Stimulated activated CD4-positive, alpha-beta T cell treated with anti-CD3 and anti-CD28 coated beads, TNF-alpha, amount 100 ng/mL, for 48 hours (primary cell): Measurements from ENCODE around the gene KCNE3.

Source experiments
- DNase-seq, 3 donors: peaks; one replicate each; pipeline ENCODE4 v3.0.0-alpha.2; 2020; ENCODE audit warnings: low read depth in 3 of 3

The KCNE3 gene, protein sequence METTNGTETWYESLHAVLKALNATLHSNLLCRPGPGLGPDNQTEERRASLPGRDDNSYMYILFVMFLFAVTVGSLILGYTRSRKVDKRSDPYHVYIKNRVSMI

DNA sequence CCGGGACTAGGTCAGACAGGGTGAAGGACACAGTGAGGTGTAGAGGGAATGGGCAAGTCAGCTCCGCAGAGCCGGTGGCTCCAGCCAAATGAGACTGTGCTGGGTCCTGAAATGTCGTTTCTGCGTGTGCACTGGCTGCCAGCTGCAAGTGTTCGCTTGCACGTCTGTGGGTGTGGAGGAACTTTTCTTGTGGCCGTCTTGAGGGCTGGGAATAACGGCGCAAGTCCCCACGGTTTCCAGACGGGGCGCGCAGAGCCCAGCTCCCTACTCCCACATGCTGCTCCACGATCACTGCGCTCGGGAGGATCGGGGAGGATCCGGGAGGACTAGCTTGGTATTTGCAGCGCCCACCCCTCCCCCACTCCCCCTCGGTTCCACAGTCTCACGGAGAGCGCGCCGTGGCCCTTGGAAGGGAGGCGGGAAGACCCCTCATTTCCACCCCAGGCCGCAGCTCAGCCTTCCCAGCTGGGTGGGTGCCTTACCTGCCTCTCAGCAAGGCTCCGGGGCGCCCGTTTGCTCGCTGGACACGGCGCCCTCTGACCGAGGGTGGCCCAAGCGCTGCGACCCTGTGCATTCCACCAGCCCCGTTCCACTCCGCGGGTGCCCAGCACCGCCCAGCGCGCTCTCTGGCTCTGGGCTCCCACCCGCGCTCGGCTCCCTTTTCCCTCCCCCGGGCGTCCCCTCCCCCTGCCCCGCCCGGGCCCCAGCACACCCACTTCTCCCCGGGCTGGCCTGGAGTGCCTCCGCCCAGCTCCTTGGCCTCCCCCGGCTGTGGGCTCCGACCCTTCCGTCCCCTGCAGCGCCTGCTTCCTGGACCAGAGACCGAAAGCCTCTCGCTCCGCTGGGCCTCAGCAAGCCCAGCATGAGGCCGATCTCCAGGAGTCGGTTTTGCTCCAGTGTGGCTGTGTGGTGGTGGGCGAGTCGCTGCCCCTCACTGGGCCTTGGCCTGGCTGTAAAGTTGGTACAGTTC, at the start of gene KCNE3:
Gene KCNE3, minus strand, starts transcription at position 634 of the 970 bp plus-strand sequence. CDS start 9,986 bp downstream, outside the sequence.
- no peak for DNase-seq

DNA sequence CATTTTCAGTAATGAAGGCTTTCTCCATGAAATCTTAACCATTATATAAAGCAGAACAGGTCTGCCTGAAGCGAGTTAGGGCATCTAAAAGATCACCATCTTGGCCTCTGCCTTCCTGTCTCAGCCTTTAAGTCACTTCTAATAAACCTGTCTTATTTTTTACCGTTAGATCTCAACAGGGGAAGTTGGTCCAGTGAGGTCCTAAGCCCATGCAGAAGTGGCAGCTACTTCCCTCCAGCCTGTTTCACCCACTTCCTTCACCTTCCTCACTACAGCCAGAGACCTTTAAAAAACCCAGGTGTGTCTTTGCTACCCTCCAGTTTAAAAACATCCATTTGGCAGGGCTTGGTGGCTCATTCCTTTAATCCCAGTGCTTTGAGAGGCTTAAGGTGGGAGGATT, 40.2 kb upstream of the KCNE3 start:
- DNase-seq = no peak

DNA sequence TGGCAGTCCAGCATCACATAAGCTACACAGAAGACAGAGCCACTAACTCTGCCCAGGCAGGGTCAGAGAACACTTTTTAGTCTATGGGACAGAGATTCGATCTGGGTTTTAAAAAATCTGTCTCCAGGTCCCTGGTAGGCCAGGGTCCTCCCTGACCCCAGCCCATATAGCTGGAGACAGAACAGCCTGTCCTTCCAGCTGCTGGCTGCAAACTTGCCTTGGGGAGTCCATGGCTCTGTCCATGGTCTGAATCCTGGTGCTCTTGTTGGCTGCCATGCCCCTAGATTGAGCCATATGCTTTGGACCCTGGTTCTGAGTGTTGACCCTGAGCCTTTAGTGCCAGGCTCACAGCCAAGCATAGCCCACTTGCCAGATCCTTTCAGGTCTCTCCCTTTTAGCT, 39.5 kb upstream of the KCNE3 start:
- no peak for DNase-seq

DNA sequence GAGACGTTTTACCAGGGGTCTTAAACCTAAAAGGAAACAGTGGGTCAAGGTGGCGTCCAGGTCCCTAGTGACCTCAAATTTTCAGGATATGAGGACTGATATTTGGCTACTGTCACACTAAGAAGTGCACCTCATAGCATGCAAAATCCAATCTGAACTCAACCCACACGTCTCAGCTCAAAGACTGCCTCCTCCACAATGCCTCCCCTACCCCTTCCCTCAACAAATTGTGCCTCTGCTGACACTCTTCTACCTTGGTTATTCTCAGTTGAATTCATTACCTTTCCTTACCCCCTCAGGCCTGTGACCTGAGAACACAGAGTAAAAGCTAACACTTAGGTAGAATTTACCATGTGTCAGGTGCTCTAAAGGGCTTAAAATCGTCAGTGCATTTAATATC, 38.6 kb upstream of the KCNE3 start:
- DNase-seq = no peak

DNA sequence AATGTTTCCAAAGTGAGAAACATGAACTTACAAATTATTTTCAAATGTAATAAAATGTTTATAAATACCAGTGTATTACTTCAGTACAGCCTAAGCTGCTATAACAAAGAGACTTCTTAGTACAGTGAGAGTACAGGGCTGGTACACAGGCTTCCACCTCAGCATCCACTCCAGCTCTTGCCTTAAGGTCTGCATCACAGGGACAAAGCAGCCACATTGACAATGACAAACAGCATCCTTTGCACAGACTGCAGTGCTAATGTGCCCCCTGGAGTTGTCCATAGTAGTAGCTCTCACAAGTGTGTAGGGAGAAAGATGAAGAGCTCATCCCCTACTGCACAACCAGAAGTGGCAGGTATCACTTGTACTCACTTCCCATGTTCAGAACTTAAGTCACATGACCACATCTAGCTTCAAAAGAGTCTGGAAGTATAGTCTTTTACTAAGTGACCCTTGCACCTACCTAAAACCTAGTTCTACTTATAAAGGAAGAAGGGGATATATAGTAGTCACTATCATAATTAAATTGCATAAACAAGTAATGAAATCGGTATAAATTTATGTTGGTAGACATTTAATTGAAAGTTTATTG, 36.8 kb upstream of the KCNE3 start:
- no peak for DNase-seq

DNA sequence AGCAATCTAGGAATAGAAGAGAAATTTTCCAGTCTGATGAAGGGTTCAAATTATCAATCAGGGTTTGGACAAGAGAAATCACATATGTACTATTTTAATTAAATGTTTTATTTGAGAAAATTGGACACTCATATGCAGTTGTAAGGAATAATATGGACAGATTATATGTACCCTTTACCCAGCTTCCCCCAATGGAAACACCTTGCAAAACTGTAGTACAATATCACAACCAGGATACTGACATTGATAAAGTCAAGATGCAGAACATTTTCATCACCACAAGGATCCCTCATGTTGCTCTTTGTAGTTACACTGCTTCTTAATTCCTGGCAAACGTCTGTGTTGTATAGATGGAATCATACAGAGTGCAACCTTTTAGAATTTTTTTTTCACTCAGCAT, 27.6 kb upstream of the KCNE3 start:
- DNase-seq = no peak

DNA sequence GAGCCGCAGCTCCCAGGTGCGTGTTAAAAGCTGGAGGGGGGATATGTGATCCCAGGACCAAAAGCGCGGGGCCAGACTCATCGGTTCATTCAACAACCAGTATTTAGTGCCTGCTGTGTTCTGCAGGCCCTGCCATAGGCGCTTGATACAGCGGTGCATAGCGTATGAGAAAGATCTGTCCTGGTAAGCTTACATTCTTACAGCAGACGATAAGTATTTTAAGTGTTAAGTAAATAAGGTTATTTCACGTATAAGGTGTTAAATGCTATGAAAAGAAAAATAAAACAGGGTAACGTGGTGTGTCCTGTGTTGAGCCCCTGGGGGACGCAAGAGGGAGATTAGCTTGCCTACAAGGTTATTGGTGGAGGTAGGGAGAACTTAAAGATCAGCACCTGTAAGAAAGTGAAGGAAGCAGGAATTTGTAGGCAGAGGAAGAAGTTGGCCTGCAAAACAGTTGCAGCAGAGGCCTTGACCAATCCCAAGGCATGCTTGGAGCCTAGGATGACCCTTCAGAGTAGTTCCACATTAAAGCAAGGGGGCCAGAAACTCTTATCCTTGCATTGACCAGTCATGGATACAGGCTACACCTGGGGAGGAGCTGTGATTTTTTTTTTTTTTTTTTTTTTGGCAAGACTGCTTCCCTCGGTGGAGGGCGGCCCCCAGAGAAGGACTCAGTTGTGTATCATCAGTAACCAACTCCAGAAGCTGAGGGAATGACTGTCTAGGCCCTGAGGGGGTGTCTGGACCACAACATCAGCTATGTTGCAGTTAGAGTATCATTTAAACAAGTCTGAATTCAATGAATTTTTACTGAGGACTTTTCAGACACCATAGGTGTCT, 26.7 kb upstream of the KCNE3 start:
- DNase-seq = no peak

DNA sequence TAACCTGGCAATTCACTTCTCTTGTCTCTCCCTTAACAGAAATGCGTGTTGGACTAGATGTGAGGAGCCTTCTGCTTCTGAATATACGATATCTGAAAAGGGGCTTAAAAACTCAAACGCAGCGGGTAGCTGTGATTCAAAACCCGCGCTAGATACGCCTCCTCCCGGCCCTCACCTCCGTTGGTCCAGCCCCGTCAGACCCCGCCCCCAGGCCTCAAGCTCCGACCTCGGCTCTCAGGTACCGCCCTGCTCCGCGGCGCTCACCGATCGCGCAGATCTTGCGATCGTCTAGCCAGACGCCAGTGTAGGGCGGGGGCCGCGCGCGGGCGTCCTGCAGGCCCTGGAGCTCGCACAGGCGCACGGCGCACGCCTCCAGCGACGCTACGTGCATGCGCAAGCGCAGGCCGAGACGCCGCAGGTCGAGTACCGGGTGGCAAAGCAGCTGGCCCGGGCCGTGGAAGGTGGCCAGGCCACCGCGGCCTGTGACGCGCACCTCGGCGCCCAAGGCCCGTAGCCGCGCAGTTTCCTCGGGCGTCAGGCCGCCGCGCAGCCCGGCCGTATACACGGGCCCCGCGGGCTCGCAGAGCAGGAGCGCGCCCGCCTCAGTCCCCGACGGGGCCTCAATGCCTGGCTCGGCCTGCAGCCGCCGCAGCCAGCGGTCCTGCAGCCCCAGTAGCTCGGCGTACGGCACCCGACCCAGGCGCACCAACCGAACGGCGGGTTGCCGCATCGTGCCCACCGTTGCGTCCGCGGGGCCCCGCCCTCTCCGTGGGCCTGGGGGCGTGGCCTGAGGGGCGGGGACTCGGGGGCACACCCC, 25.8 kb upstream of the KCNE3 start, which contains the start of gene LIPT2:
Gene LIPT2, minus strand, starts transcription at position 751 of the 817 bp plus-strand sequence. Its CDS starts 21 bp downstream, at position 730.
- DNase-seq = peak; percentile 95 to 97 (median 97)

DNA sequence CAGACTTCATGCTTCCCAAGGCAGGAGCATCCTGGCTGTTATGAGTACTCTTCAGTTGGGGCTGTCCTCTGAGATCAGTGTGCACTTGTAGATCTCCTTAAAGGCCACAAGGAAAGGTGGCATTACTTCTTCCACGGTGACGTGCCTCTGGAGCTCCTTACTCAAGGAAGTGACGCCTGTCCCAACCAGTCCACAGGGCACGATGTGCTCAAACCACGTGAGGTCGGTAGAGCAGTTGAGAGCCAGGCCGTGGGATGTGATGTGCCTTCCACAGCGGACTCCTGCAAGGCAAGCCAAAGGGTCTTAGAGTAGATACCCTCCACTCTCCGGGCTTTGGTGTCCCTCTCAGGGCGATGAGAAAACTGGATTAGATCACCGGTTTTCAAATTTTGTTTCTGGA, 24.7 kb upstream of the KCNE3 start:
- no peak for DNase-seq

DNA sequence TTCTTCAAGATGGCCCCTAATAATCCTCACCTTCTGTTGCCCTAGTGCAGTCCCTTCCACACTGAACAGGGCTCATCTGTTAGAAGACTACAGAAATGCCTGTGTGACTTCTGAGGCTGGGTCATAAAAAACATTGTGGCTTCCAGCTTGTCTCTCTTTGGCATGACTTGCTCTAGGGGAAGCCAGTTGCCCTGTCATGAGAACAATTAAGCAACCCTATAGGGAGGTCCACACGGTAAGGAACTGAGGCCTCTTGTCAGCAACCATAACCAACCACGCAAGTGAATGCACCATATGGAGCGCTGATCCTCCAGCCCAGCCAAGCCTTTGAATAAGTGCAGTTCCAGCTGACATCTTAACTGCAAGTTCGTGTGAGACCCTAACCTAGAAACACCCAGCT, 23.6 kb upstream of the KCNE3 start:
- DNase-seq = no peak

DNA sequence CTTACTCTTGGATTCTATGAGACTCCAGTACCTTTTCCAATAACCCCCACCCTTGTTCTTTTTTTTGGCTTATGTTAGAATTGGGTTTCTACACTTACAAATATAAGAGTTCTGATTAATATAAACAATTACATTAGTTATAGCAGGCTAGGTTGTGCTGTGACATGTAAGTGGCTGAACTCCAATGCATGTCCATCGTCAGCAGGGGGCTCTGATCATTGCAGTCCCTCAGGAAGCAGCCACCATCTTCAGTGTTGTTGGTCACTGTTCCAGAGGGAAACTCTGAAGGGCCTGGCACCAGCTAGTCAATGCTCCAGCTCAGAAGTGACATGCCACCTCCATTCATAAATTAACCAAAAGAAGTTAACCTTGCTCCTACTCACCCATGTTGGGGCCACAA, 20.5 kb upstream of the KCNE3 start:
- DNase-seq = no peak

DNA sequence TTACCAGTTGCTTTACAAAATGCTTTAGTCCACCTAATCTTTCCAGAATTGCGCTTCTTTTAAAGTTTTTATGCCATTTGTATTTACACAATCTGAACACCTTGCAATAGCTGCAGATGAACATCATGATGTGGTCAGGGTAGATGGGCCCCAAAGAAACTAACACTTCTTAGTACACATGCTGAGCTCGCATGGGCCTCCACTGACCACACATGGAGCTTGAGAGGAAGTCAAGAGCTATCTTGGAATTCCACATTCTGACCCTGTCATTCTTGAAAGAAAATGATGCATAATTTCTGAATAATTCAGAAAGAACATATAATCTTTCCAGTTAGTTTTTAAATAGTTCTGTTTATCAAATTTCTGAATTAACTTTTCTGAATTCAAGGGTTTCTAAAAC, 18.5 kb upstream of the KCNE3 start:
- no peak for DNase-seq

DNA sequence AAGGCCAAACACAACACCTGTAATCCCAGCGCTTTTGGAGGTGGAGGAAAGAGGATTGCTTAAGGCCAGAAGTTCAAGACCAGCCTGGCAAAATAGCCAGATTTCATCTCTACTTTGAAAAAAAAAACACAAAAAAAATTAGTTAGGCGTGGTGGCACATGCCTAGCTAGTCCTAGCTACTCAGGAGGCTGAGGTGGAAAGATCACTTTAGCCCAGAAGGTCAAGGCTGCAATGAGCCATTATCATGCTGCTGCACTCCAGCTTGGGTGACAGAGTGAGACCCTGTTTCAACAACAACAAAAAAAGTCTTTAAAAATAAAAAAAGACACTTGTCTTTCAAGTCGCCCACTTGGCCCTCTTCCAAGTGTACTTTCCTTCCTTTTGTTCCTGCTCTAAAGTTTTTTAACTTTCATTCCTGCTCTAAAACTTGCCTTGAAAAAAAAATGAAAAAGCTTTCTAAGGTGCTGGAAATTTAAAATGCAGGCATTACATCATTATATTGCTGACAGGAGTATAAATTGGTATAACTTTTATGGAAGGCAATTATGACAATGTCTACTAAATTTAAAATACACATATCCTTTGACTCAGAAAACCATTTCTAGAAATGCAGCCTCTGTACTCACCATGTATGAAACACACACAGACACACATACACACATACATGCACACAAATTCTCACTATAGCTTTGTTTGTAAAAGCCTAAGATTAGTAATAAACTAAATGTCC, 13.5 kb upstream of the KCNE3 start:
- DNase-seq = no peak

DNA sequence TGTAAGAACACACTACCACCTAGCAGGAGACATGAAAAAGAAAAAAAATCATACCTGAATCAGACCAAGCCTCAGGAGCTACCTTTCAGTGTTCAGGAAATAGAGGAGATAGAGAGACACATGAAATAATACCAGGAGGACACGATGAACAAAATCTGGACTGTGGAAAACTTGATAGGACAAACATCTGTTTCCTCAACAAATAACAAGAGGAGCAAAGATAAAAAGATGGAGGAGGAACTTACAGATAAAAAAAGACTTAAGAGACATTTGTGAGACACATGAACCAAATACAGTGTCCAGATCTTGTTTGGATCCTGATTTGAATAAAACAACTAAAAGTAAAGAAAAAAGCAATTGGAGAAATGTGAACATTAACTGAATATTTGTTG, 12.4 kb upstream of the KCNE3 start:
- DNase-seq = no peak

DNA sequence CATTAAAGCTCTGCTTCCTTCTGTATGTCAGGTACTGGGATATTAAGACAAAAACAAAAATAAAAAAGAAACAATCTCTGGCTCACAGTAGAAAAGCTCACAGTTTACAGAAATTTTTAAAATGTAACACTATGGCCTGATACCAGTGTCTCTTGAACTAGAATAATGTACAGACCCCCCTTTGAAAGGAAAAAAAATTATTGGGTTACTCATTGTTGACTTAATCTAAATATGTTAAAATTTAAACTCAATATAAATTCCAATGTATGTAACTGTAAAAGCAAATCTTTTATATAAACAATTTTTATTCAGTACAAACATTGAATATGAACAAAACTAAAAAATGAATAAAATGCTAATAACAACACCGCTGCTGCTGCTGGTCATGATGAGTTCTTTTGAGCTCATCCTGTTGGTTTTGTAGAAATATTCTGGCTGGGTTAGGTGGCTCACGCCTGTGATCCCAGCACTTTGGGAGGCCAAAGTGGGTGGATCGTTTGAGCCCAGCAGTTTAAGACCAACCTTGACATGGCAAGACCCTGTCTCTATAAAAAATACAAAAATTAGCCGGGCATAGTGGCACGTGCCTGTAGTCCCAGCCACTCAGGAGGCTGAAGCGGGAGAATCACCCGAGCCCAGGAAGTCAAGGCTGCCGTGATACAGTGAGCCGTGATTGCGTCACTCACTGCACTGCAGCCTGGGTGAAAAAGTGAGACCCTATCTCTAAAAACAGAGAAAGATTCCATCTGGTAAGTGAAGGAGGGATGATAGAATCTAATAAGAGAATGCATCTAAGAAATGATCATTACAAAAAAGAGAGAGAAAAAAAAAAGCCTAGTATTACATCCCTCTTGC, 11.8 kb upstream of the KCNE3 start:
- DNase-seq = no peak

DNA sequence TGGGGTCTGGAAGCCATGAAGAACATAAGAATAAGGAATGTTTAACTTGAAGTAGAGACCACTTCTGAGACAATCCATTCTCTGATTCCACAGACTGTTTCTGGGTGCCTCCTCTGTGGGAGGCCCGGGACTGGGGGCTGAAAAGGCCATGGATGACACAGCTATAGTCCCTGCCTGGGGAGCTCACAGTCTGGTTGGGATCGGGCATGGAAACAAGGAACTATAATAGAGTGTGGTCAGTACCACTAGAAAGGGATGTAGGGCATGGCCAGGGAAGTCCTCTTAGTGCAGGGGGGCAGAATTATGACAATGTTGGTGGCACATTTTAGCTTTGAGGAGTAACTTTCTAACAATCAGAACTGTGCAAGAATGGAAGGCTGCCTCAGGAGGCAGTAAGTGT, 9.2 kb upstream of the KCNE3 start:
- no peak for DNase-seq

DNA sequence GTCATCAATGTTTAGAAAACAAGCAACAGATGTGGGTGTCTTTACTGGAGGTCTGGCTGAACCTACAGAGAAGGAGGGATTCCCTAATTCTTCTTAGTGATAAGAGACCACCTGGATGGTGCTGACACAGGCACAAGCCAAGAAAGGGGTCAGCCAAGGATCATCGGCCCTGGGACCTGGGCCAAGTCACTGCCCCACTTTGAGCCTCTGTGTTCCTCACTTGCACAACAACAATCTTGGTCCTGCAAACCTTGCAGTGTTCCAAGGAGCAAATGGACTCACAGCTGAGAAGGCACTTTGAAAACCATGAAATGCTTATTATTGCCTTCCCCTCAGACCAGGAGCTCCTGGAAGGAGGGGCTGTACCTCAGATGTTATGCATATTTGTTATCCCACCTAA, 7.0 kb upstream of the KCNE3 start:
- DNase-seq = no peak

DNA sequence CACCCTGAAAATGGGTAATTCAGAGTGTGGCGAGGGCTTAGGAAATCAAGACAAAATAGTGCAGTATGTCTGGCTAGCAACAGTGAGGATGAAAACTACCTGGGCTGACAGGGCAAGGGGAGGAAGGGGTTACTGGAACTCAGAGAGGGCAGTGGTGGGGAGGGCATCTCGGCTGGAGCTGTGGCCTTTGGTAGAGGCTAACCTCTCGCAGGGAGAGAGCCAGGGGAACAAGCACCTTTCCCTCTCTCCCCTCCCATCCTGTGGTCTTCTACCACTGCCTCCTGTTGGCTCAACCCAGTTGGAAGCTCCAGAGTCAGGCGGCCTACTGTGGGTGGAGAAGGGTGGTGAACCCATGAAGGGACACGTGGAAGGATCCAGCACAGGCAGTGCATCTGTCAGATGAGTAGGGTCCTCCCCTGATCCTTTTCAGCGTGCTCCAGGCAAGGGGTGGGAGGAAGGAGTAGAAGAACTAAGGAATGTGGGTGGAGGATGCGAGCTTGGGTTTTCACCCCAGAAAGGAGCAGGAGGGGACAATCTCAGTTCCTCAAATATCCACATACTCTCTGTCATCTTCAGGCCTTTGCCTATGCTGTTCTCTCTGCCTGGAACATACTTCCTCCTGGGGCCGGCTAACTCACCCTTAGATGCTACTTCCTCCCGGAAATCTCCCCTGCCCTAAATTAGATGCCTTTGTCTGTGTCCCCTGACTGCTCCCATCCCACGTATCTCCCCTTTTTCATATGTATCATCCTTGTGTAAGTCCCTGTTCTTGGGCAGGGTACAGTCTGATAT, 6.2 kb upstream of the KCNE3 start:
- no peak for DNase-seq
